PFSK-1 (cell line): ENCODE measurements around the gene GSC.

ENCODE experiments used
- FOXP2 ChIP-seq: optimal IDR thresholded peaks from 2 replicates; pipeline ENCODE3; 2011; ENCODE audit warnings: borderline replicate concordance, control low read depth, inconsistent platforms; ENCODE audit not compliant: insufficient read depth; ENCODE audit errors: extremely low read length, extremely low read depth
- POLR2AphosphoS5 ChIP-seq: IDR thresholded peaks from 2 replicates; pipeline ENCODE4 v1.6.1; 2012; ENCODE audit warnings: low read depth, mild to moderate bottlenecking, control low read depth, low read length, moderate library complexity
- REST ChIP-seq, 2 experiments: IDR thresholded peaks; 2 replicates each; pipeline versions ENCODE4 v1.6.1 to v1.8.0; 2011 to 2012; ENCODE audit warnings: low read depth in 2 of 2, low read length in 2 of 2, control low read depth in 1 of 2, inconsistent platforms in 1 of 2, mild to moderate bottlenecking in 1 of 2, moderate library complexity in 1 of 2; ENCODE audit not compliant: insufficient read depth in 1 of 2
- SIN3A ChIP-seq: IDR thresholded peaks from 2 replicates; pipeline ENCODE4 v1.6.1; 2012; ENCODE audit warnings: mild to moderate bottlenecking, low read length, moderate library complexity, borderline replicate concordance; ENCODE audit not compliant: insufficient read depth
- TAF1 ChIP-seq: IDR thresholded peaks from 2 replicates; pipeline ENCODE4 v1.6.1; 2012; ENCODE audit warnings: low read length, control low read depth, borderline replicate concordance; ENCODE audit not compliant: insufficient read depth

The GSC gene

GRCh38 chr14:94738751-94739150, 31.2 kb downstream of the GSC start:
- no peak for TF ChIP-seq POLR2AphosphoS5
- no peak for TF ChIP-seq FOXP2
- TF ChIP-seq TAF1: no peak
- no peak for TF ChIP-seq REST (IDR thresholded peaks at IDR 0.05; ENCODE audit: insufficient read depth in 1 of 2, low read depth in 2 of 2, low read length in 2 of 2)
- no peak for TF ChIP-seq SIN3A

GRCh38 chr14:94738097-94738496, 31.8 kb downstream of the GSC start:
- TF ChIP-seq SIN3A (no peak), TAF1 (no peak), REST (IDR thresholded peaks at IDR 0.05; ENCODE audit: insufficient read depth in 1 of 2, low read depth in 2 of 2, low read length in 2 of 2) (no peak), POLR2AphosphoS5 (no peak), FOXP2 (no peak)

GRCh38 chr14:94728950-94729349, 41.0 kb downstream of the GSC start:
- TF ChIP-seq FOXP2 (no peak), TAF1 (no peak), SIN3A (no peak), REST (IDR thresholded peaks at IDR 0.05; ENCODE audit: insufficient read depth in 1 of 2, low read depth in 2 of 2, low read length in 2 of 2) (no peak), POLR2AphosphoS5 (no peak)

- no peak for TF ChIP-seq TAF1
- TF ChIP-seq FOXP2: no peak
- no peak for TF ChIP-seq REST (IDR thresholded peaks at IDR 0.05; ENCODE audit: insufficient read depth in 1 of 2, low read depth in 2 of 2, low read length in 2 of 2)
- no peak for TF ChIP-seq SIN3A
- no peak for TF ChIP-seq POLR2AphosphoS5
Measured at GRCh38 chr14:94724993-94725392, 44.9 kb downstream of the GSC start.

GRCh38 chr14:94722397-94722796, 47.5 kb downstream of the GSC start:
- no peak for TF ChIP-seq REST (IDR thresholded peaks at IDR 0.05; ENCODE audit: insufficient read depth in 1 of 2, low read depth in 2 of 2, low read length in 2 of 2)
- no peak for TF ChIP-seq SIN3A
- no peak for TF ChIP-seq POLR2AphosphoS5
- TF ChIP-seq FOXP2: no peak
- no peak for TF ChIP-seq TAF1
